Motor neuron (in vitro differentiated cells): ENCODE results near the gene GRID1. TPM values are rescaled to one million over a fixed set of nuclear protein-coding genes. Genes with fewer than 3 reads are reported as not detected.

Experiments
- ATAC-seq, 8 experiments: fragments of 200-7000 bp; cut with Tn5 transposase; replicated peaks in 6 of 8; 2 replicates each; pipeline ENCODE4 v1.8.0; 2021; ENCODE audit warnings: mild to moderate bottlenecking in 8 of 8, moderate library complexity in 8 of 8
- H3K27ac ChIP-seq, 2 donors: fragments of 250-450 bp; sonication (Bioruptor Pico); 2 replicates each; pipeline ENCODE4 v1.9.0; 2021; ENCODE audit warnings: antibody characterized with exemption in 2 of 2, mild to moderate bottlenecking in 2 of 2, moderate library complexity in 1 of 2
- H3K4me1 ChIP-seq, 2 donors: fragments of 250-450 bp; sonication (Bioruptor Pico); replicated peaks in 1 of 2; 2 replicates each; pipeline ENCODE4 v1.6.1; 2021; ENCODE audit warnings: antibody characterized with exemption in 2 of 2, mild to moderate bottlenecking in 2 of 2, moderate library complexity in 1 of 2
- H3K4me3 ChIP-seq, 5 donors: fragments of 250-450 bp; sonication (Bioruptor Pico); 2 replicates each; pipeline ENCODE4 v1.9.0; 2021; ENCODE audit warnings: antibody characterized with exemption in 5 of 5, mild to moderate bottlenecking in 5 of 5, moderate library complexity in 4 of 5
- WGBS, 10 experiments: fragments of 450-650 bp; shearing (Covaris generic); methylation state at CpG; one replicate each; pipeline ENCODE4 v1.0.0; 2022; 5-methylcytosine and 5-hydroxymethylcytosine counted together
- in situ Hi-C, 9 experiments: fragments of 400-800 bp; cut with MboI; loops; one replicate each; pipeline ENCODE4 v1.15.0; 2021; ENCODE audit warnings: low sequenced_read_pairs in 9 of 9, low pct_unique_long_range_greater_than_20kb in 2 of 9; ENCODE audit not compliant: unreplicated experiment in 9 of 9
- total RNA-seq, 8 experiments: library from RNA; unstranded; fragments of 300-600 nt; gene quantifications; 2 replicates each; pipeline versions ENCODE4 v1.2.3 to v1.2.4, GENCODE V29; 2022

The GRID1 gene
- total RNA-seq, 8 experiments from 2014 or later: 0.15 to 10.0 (median 6.0) TPM

GRCh38 chr10:85915245-85915846 lies 451.2 kb downstream of the GRID1 start:
- WGBS, 10 experiments: 20 to 100% (median 80%) methylated on average over 1 to 3 of the region's 4 CpGs; no CpG with 5 or more reads in 3 of the 10 experiments
- Histone ChIP-seq H3K4me1 (peaks cover 22 to 30% of the 10 kb centered on the region in 2 donors), H3K4me3 (no peak overlapping the region), H3K27ac (no peak overlapping the region)
- in situ Hi-C loops: no loop called here
- no peak for ATAC-seq

GRCh38 chr10:85914720-85915119 lies 451.9 kb downstream of the GRID1 start:
- ATAC-seq: peak in 5 of 8 experiments; percentile 54 to 87 (median 59)
- in situ Hi-C loops: no loop called here

GRCh38 chr10:85908462-85908861 lies 458.1 kb downstream of the GRID1 start:
- Histone ChIP-seq H3K4me3 (no peak overlapping the region), H3K27ac (no peak overlapping the region), H3K4me1 (no peaks in the 10 kb centered on the region)
- in situ Hi-C loops: no loop called here
- no peak for ATAC-seq
- WGBS, 10 experiments: 40 to 98% (median 75%) methylated on average over 3 of the region's 3 CpGs; no CpG with 5 or more reads in 1 of the 10 experiments

More at GRCh38 chr10:85914720-85915119, 451.9 kb downstream of the GRID1 start:
- peaks cover 21 to 30% of the 10 kb centered on the region in 2 donors for H3K4me1 ChIP-seq
- H3K27ac ChIP-seq: no peak overlapping the region
- H3K4me3 ChIP-seq: no peak overlapping the region
- 33 to 100% (median 95%) methylated on average over 1 to 2 of the region's 3 CpGs; no CpG with 5 or more reads in 4 of the 10 experiments for WGBS, 10 experiments

GRCh38 chr10:85902051-85902450 lies 464.5 kb downstream of the GRID1 start:
- WGBS, 10 experiments: 0 to 95% (median 41%) methylated on average over 1 to 5 of the region's 5 CpGs; no CpG with 5 or more reads in 1 of the 10 experiments
- H3K4me1 ChIP-seq: no peaks in the 10 kb centered on the region
- in situ Hi-C loops: no loop called here
- no peak overlapping the region for H3K27ac ChIP-seq
- no peak overlapping the region for H3K4me3 ChIP-seq
- ATAC-seq: peak; percentile 44 to 93 (median 80)

- in situ Hi-C loops: no loop called here
- 29 to 91% (median 83%) methylated on average over 1 to 4 of the region's 4 CpGs; no CpG with 5 or more reads in 1 of the 10 experiments for WGBS, 10 experiments
- no peak overlapping the region for H3K27ac ChIP-seq
- ATAC-seq: peak in 5 of 8 experiments; percentile 15 to 66 (median 54)
- H3K4me1 ChIP-seq: no peaks in the 10 kb centered on the region
- no peak overlapping the region for H3K4me3 ChIP-seq
These were observed 465.0 kb downstream of the GRID1 start for GRCh38 chr10:85901599-85901998.

GRCh38 chr10:85900487-85900886 lies 466.1 kb downstream of the GRID1 start:
- WGBS, 10 experiments: 0 to 100% (median 67%) methylated on average over 1 to 2 of the region's 2 CpGs; no CpG with 5 or more reads in 1 of the 10 experiments

GRCh38 chr10:85900061-85900460 lies 466.5 kb downstream of the GRID1 start:
- Histone ChIP-seq H3K27ac (no peak overlapping the region), H3K4me3 (no peak overlapping the region), H3K4me1 (no peaks in the 10 kb centered on the region)
- no peak for ATAC-seq
- in situ Hi-C loops: no loop called here
- 50 to 100% (median 91%) methylated on average over 1 to 5 of the region's 6 CpGs; no CpG with 5 or more reads in 5 of the 10 experiments for WGBS, 10 experiments

More at GRCh38 chr10:85900487-85900886, 466.1 kb downstream of the GRID1 start:
- Histone ChIP-seq H3K4me3 (no peak overlapping the region), H3K27ac (no peak overlapping the region), H3K4me1 (no peaks in the 10 kb centered on the region)
- no peak for ATAC-seq
- in situ Hi-C loops: no loop called here

- in situ Hi-C loops: no loop called here
- H3K4me1 ChIP-seq: no peaks in the 10 kb centered on the region
- no peak for ATAC-seq
- H3K4me3 ChIP-seq: no peak overlapping the region
- no peak overlapping the region for H3K27ac ChIP-seq
These were observed 475.1 kb downstream of the GRID1 start for GRCh38 chr10:85891472-85891871.

GRCh38 chr10:85888559-85888958 lies 478.0 kb downstream of the GRID1 start:
- H3K4me1 ChIP-seq: no peaks in the 10 kb centered on the region
- 0 to 100% (median 55%) methylated on average over 1 to 2 of the region's 2 CpGs; no CpG with 5 or more reads in 2 of the 10 experiments for WGBS, 10 experiments
- in situ Hi-C loops: no loop called here
- no peak for ATAC-seq
- no peak overlapping the region for H3K27ac ChIP-seq
- H3K4me3 ChIP-seq: no peak overlapping the region

GRCh38 chr10:85888004-85888403 lies 478.6 kb downstream of the GRID1 start:
- no peak for ATAC-seq
- Histone ChIP-seq H3K27ac (no peak overlapping the region), H3K4me3 (no peak overlapping the region), H3K4me1 (no peaks in the 10 kb centered on the region)
- 0 to 93% (median 58%) methylated on average over 1 to 2 of the region's 3 CpGs; no CpG with 5 or more reads in 4 of the 10 experiments for WGBS, 10 experiments
- in situ Hi-C loops: no loop called here

GRCh38 chr10:85874208-85874607 lies 492.4 kb downstream of the GRID1 start:
- ATAC-seq: no peak
- Histone ChIP-seq H3K4me1 (no peaks in the 10 kb centered on the region), H3K4me3 (no peak overlapping the region), H3K27ac (no peak overlapping the region)
- in situ Hi-C loops: no loop called here

- Histone ChIP-seq H3K4me1 (no peaks in the 10 kb centered on the region), H3K4me3 (no peak overlapping the region), H3K27ac (no peak overlapping the region)
- WGBS, 10 experiments: 55 to 100% (median 83%) methylated on average over 1 to 2 of the region's 3 CpGs; no CpG with 5 or more reads in 5 of the 10 experiments
- no peak for ATAC-seq
- in situ Hi-C loops: no loop called here
These were observed 493.5 kb downstream of the GRID1 start for GRCh38 chr10:85873063-85873462.

GRCh38 chr10:85868627-85869499 lies 497.7 kb downstream of the GRID1 start:
- WGBS, 10 experiments: 0 to 90% (median 52%) methylated on average over 1 to 11 of the region's 11 CpGs; no CpG with 5 or more reads in 4 of the 10 experiments
- Histone ChIP-seq H3K4me1 (peaks cover 16 to 17% of the 10 kb centered on the region in 2 donors), H3K4me3 (no peak overlapping the region), H3K27ac (no peak overlapping the region)
- in situ Hi-C loops: no loop called here
- no peak for ATAC-seq
